ENCODE data around the gene PKMYT1.

DNA sequence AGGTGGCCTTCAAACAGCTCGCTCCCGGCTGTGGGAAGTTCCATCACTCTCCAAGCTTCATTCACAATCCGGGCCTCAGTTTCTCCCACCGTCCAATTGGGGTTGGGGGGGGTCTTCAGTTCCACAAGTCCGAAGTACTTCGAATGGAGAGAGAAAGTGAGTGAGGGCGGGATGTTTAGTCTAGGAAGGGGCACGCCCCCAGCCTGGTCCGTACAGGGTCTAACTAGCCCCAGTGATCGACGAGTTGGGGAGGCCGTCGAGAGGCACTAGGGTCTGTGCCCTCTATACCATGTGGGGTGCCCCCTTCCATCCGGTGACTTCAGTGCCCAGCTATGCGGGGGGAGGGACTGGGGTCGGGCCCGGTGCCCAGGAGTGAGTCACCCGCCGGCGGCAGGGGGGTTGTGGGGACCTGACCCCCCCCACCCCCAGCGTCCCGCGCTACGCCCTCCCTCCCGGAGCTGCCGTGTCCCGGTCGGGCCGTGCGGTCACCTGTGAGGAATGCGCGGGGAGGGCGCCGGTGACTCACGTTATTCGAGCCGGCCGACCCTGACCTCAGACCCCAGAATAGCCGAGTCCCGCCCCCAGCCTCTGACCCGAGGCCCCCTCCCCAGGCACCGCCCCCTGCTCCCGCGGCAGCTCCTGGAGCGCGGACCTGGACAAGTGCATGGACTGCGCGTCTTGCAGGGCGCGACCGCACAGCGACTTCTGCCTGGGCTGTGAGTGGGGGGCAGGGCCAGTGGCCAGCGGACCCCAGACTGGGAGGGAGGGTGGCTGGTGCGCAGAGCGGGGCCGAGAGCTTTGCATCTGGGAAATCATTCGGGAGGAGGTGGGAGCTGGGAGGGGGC is 40.6 kb upstream of the PKMYT1 start:
- TF ChIP-seq, protein P1, sequence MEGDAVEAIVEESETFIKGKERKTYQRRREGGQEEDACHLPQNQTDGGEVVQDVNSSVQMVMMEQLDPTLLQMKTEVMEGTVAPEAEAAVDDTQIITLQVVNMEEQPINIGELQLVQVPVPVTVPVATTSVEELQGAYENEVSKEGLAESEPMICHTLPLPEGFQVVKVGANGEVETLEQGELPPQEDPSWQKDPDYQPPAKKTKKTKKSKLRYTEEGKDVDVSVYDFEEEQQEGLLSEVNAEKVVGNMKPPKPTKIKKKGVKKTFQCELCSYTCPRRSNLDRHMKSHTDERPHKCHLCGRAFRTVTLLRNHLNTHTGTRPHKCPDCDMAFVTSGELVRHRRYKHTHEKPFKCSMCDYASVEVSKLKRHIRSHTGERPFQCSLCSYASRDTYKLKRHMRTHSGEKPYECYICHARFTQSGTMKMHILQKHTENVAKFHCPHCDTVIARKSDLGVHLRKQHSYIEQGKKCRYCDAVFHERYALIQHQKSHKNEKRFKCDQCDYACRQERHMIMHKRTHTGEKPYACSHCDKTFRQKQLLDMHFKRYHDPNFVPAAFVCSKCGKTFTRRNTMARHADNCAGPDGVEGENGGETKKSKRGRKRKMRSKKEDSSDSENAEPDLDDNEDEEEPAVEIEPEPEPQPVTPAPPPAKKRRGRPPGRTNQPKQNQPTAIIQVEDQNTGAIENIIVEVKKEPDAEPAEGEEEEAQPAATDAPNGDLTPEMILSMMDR (IDR thresholded peaks at IDR 0.05) = peak in 2 of 12 donors; percentile 2 to 3
- no peak for TF ChIP-seq POLR2A (IDR thresholded peaks at IDR 0.05)
